HG02884 (cell line): Measurements from ENCODE around the gene LHPP.

ENCODE experiments used
- ATAC-seq: cut with Tn5 transposase; IDR thresholded peaks from one replicate; pipeline ENCODE4 v1.9.1; 2021; ENCODE audit warnings: mild to moderate bottlenecking, moderate library complexity; ENCODE audit not compliant: unreplicated experiment

LHPP gene

GRCh38 chr10:124469956-124470484, 8.4 kb downstream of the LHPP start:
- ATAC-seq = no peak

- no peak for ATAC-seq
Measured at GRCh38 chr10:124470544-124471434, 9.2 kb downstream of the LHPP start.

- no peak for ATAC-seq
Measured at GRCh38 chr10:124472071-124472470, 10.4 kb downstream of the LHPP start.

GRCh38 chr10:124473070-124473469, 11.4 kb downstream of the LHPP start:
- ATAC-seq = no peak

GRCh38 chr10:124474514-124475070, 13.0 kb downstream of the LHPP start:
- ATAC-seq = no peak

GRCh38 chr10:124476043-124476725, 14.6 kb downstream of the LHPP start:
- ATAC-seq = no peak

- ATAC-seq = no peak
Measured at GRCh38 chr10:124477614-124478363, 16.2 kb downstream of the LHPP start.

- no peak for ATAC-seq
Measured at GRCh38 chr10:124478515-124478914, 16.9 kb downstream of the LHPP start.

GRCh38 chr10:124480860-124481259, 19.2 kb downstream of the LHPP start:
- ATAC-seq = no peak

GRCh38 chr10:124481717-124482116, 20.1 kb downstream of the LHPP start:
- no peak for ATAC-seq

- ATAC-seq = no peak
Measured at GRCh38 chr10:124482236-124482800, 20.7 kb downstream of the LHPP start.

- no peak for ATAC-seq
Measured at GRCh38 chr10:124482876-124483275, 21.3 kb downstream of the LHPP start.

GRCh38 chr10:124484031-124484430, 22.4 kb downstream of the LHPP start:
- ATAC-seq = no peak

GRCh38 chr10:124484661-124485060, 23.0 kb downstream of the LHPP start:
- no peak for ATAC-seq

- ATAC-seq = no peak
Measured at GRCh38 chr10:124486635-124487034, 25.0 kb downstream of the LHPP start.

GRCh38 chr10:124491105-124491504, 29.5 kb downstream of the LHPP start:
- no peak for ATAC-seq

GRCh38 chr10:124492266-124492665, 30.6 kb downstream of the LHPP start:
- ATAC-seq = no peak

GRCh38 chr10:124493214-124493882, 31.7 kb downstream of the LHPP start:
- no peak for ATAC-seq

- no peak for ATAC-seq
Measured at GRCh38 chr10:124494046-124494807, 32.6 kb downstream of the LHPP start.
